Suppressor macrophage treated with lipopolysaccharide for 1 hour (primary cell): Measurements from ENCODE around the gene GEMIN4.
A peak's percentile ranks its signal among the peaks of the same experiment; 100 is the strongest.
"Not testable (repeated sequence)": the region's sequence is repeated elsewhere in the genome, so short reads cannot be mapped to it uniquely, and the experiment has no call there.

Experiments
- DNase-seq, 3 donors: peaks; one replicate each; pipeline ENCODE4 v3.0.0-alpha.2; 2020 to 2022

The GEMIN4 gene

GRCh38 chr17:774313-774584 lies 22.2 kb upstream of the GEMIN4 start:
- no peak for DNase-seq

- DNase-seq, result peak; percentile 27 to 39 (median 38)
These were observed 21.6 kb upstream of the GEMIN4 start for GRCh38 chr17:773467-774312.

GRCh38 chr17:773016-773415 lies 21.0 kb upstream of the GEMIN4 start:
- no peak for DNase-seq

- DNase-seq, result peak in 1 of 3 donors; percentile 8
These were observed 15.0 kb upstream of the GEMIN4 start for GRCh38 chr17:767076-767475.

- no peak for DNase-seq
These were observed 8.3 kb upstream of the GEMIN4 start for GRCh38 chr17:760371-760770.

- no peak for DNase-seq
These were observed 7.9 kb upstream of the GEMIN4 start for GRCh38 chr17:759964-760363.

- not testable (repeated sequence) for DNase-seq
These were observed 4.0 kb upstream of the GEMIN4 start for GRCh38 chr17:756010-756567.

GRCh38 chr17:755319-755961 lies 3.4 kb upstream of the GEMIN4 start:
- not testable (repeated sequence) for DNase-seq

GRCh38 chr17:753418-753817 lies 1.4 kb upstream of the GEMIN4 start:
- DNase-seq, result no peak

GRCh38 chr17:752620-753219 lies 656 bp upstream of the GEMIN4 start:
- peak in 2 of 3 donors; percentile 18 to 29 for DNase-seq

- peak; percentile 66 to 71 (median 69) for DNase-seq
These were observed 629 bp downstream of the GEMIN4 start for GRCh38 chr17:751269-752001.

- DNase-seq, result no peak
These were observed 1.5 kb downstream of the GEMIN4 start for GRCh38 chr17:750431-751037.

GRCh38 chr17:749359-749758 lies 2.7 kb downstream of the GEMIN4 start:
- not testable (repeated sequence) for DNase-seq

- DNase-seq, result not testable (repeated sequence)
These were observed 3.5 kb downstream of the GEMIN4 start for GRCh38 chr17:748604-749003.

- no peak for DNase-seq
These were observed 5.1 kb downstream of the GEMIN4 start for GRCh38 chr17:746783-747629.

- DNase-seq, result no peak
These were observed 5.9 kb downstream of the GEMIN4 start for GRCh38 chr17:746181-746580.

- no peak for DNase-seq
These were observed 6.7 kb downstream of the GEMIN4 start for GRCh38 chr17:745406-745805.

GRCh38 chr17:744937-745336 lies 7.1 kb downstream of the GEMIN4 start:
- DNase-seq, result no peak

- no peak for DNase-seq
These were observed 8.9 kb downstream of the GEMIN4 start for GRCh38 chr17:743139-743538.

- DNase-seq, result peak; percentile 24 to 46 (median 39)
These were observed 9.8 kb downstream of the GEMIN4 start for GRCh38 chr17:742147-742793.
